Stimulated activated CD4-positive, alpha-beta T cell treated with anti-CD3 and anti-CD28 coated beads, Interleukin-12 subunit alpha, Interleukin-12 subunit beta, amount 100 ng/mL, for 24 hours (primary cell): Measurements from ENCODE around the gene ADAMTS2.

Experiments used
- DNase-seq, 2 experiments: peaks; one replicate each; pipeline ENCODE4 v3.0.0-alpha.2; 2020; ENCODE audit warnings: low read depth in 2 of 2

The ADAMTS2 gene

DNA sequence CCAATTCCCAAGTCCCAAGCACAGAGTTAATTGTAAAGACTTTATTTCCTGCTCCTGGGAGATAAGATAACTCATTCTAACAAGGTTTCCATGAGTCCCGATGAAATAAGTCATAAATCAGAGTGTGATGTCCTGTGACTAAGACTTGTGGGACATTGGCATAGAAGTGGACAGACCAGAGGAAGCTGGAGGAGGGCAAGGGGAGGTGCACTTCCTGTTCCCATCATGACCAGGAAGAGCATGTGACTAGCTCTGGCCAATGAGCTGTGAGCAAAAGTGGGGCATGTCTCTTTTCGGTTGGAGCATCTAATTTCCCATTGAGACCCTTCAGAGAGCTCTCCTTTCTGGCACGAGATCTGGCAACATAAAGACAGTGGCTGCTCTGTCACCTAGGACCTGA is 184.7 kb downstream of the ADAMTS2 start:
- no peak for DNase-seq

DNA sequence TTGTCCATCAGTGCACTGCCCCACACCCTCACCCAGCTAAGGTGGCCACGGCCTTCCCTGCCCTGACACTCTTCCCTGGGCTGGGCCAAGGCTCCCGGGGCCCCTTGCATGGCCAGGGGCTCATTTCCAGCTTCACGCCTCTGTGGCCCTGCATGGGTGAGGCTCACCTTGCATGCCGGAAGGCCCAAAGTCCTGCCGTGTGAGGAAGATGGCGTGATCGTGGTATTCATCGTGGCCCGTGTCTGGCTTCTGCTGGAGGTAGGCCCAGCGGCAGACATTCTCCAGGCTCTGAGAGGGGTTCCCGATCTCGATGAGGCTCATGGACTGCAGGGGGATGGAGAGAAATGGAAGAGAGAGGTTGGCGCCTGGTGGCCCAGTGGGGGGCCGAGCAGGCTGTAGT is 186.7 kb downstream of the ADAMTS2 start:
- no peak for DNase-seq

DNA sequence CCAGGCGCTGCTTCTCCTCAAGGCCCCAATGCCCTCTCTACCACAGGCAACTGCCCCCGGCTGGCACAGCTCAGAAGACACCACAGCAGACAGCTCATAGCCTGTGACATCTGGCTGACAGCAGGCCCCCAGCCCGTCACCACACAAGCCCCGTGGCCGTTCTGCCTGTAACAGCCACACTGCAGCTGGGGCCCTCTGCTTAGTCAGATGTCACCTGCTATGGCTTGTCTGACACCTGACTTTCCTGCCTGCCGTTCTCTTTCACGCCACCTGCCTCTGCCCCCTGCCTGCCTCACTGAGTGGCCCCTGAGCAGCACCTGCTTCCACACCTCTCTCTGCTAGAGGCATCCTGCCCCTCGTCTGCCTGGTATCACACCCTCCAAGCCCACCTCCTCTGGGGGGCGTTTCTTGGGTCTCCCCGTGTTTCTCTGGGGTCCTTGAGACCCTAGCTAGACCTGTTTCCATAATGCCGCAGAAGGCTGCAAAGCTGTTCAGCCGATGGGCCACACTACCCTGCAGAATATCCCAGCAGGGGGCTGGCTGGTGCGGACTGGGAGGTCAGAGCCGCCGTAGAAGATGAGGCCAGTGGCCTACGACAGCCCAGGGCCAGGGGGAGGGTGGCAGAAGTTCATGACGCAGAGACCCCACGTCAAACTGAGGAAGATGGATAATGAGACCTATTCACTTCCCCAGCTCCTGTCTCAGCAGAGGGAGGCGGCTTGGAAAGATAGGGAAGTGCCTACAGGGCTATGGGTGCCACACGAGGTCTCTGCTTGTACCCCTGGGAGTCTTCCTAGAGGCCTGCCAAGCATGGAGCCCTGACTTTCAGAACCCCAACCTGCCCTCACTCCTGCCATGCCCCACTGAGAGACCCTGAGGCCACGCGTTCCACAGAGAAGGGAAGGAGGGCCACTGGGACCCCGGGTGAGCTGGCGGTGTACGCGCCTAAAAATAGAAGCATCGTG is 190.0 kb downstream of the ADAMTS2 start:
- DNase-seq: no peak

DNA sequence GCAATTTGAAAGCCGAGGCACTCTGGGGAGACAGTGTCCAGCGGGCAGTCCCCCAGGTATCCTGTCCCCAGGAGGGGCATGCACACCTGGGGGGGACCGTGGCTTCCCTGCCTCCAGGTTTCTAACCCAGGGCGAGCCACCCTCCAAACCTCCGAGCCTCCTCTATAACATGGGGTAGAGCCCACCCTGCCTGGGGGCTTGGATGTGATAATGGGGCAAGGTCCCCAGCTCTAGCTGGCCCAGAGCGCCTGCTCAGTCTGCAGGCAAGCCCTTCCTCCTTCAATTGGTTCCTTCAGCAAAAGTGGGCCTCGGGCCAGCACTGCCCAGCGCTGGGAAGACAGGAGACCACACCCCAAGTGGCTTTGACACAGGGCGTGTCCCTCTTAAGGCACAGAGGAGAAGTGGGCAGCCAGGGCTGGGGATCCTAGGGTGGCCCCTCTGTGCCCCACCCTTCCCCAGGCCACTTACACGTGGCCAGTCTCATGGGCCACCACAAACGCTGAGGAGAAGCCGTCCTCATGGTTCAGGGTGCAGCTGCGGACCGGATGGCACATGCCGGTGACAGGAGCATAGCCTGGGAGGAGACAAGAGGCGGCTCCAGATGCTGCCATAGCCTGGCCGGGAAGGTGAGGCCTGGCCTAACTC is 190.8 kb downstream of the ADAMTS2 start:
- DNase-seq: no peak

DNA sequence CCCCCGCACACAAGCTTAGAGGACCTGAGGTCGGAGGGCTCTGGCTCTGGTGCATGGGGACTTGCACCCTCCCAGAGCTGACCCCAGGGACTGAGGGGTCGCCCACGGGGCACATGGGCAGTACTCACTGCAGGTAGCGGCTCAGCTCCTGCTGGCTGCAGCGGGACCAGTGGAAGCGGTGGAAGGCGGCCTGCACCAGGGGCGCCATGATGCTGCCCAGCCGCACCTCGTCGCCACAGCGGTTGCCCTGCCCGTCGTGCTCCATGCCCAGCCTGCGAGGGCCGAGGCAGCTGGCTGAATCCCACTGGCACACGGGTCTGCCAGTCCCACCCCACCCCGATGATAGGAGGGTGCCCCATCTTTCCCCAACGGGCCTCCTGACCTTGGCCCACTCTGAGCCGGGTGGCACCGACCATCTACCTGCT is 191.3 kb downstream of the ADAMTS2 start:
- no peak for DNase-seq

DNA sequence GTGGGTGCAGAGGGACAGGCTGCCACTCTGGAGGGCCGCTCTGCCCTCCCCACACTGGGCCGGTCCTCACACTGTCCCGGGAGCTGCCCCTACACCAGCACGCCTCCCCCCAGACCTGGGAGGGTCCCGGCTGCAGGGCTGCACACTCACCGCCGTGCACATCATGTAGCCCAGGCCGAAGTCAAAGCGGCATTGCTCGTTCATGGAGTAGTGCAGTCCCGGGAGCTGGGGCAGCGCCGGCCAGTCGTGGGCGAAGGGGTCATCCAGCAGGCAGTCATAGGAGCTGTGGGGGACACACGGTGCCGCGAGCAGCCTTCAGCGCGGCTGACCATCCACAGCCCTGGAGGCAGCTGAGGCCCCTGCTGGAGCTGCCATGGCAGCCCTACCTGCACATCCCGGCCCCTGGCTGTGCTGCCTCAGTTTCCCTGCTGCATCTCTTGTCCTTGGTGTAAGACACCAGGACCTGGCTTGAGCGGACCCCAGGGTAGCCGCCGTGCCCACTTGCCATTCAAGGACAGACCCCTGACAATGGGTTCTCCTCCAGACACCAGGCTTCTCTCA is 191.8 kb downstream of the ADAMTS2 start:
- no peak for DNase-seq

DNA sequence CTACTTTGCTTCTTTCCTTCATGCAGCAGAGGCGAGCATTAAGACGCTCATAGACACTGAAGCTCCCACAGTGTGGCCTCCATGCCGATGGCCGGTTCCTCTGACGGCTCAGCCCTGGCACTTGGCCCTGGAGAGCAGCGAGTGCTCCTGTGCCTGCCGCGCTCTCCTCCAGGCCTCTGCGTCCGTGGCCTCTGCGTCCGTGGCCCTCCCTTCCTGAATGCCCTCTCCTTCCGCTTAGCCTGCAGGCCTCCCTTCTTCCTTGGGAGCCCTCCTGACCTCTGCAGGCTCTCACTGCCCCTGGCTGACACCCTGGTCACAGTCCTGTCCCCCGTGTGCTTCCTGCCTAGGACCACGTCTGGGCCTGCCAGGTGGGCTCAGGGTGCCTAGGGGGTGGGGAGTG is 192.3 kb downstream of the ADAMTS2 start:
- no peak for DNase-seq

DNA sequence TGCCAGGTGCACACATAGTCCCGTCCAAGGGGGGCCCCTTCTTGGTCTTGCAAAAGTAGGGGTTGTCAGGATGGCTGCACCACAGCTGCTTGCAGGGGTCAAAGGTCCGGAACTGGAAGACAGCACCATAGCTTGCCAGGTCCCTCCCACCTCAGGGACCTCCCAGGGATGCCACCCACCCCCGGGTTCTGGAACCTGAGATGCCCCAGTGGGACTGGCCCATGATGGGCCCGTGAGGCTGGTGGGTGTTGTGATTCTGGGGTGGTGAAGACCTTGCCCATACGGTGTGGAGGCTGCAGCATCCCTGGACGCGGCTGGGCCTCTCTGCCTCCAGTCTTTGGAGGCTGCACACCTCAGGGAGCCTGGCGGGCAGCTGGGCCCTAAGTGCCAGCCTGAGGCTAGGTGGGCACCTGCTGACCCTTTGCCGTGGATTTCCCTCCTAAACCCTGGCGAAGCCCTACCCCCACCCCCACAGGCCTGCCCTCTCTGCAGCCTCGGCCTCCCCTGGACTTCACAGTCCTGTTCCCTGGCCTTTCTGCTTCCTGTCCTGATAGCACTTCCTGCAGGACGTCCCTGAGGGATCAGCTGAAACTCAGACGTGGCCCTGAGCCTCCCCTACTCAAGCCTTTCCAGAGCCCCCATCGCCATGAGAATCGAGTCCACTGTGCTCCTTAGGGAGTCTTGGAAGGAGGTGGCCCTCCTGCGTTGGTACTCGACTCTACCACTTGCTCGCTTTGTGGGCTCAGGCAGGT is 192.9 kb downstream of the ADAMTS2 start:
- DNase-seq: no peak

DNA sequence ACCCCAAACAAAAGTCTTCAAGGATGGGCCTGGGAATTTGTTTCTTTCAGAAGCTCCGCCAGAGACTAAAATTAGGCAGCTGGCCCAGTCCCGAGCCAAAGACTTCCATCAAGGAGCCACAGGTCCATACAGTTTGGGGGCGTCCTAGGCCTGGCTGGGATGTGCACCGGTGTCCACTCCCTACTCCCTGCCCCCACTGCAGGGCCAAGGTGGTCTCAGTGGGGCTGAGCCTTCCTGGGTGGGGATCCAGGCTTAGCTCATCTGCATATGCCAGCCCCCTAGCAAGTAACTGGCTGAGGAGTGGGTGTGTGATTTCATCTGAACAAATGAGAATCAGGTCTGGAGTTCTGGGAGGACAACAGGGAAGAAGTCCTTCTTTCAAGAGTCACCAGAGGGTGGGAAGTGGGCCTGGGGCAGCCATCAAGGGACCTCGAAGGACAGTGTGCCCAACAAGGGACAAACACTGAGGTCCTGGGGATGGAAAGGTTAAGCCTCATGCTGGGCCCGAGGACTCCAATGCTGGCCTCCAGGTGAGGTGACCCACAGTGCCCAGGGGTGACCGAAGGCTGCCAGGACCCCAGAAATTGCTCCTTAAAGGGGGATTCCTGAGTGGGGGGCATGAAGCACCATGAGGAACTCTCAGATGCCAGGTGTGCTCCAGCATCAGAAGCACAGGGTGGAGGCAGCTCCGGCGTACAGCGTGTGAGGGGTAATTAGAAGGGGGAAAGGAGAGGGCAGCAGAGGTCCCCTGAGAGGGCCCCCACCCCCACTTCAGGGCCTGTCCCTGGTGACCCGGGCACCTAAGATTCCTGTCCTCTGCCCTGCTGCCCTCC is 193.8 kb downstream of the ADAMTS2 start:
- DNase-seq: no peak

DNA sequence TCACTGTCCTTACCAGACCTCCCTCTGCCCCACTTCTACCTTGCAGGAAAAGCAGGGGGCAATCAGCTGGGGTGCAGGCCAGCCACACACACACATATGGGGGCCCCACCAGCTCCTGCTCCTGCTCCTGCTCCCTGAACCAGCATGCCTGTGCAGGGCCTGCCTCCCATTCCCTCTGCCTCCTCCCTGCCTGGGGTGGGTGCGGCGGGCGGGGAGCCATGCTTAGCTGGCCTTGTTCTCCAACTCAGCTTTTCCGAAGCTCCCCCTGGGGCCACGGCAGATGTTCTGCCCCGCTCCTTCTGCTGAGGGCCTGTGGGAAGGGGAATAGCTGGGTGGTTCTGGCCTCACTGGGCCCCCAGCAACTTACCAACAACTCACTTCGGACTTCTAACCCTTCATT is 195.2 kb downstream of the ADAMTS2 start:
- no peak for DNase-seq

DNA sequence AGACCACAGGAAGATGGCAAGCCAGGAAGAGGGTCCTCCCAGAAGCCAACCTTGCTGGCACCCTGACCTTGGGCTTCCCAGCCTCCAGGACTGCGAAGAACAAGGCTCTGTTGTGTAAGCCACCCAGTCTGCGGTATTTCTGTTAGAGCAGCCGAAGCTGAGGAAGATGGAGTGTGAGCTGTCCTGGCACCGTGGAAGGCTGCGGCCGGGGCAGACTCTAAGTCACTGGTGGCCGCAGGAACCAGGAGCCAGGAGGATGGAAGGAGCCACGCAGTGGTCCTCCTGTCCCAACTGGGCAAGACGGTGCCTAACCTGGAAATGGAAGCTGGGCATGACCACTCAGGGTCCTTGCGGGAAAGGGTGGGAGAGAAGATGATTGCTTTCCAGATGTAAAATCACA is 196.0 kb downstream of the ADAMTS2 start:
- DNase-seq: no peak

DNA sequence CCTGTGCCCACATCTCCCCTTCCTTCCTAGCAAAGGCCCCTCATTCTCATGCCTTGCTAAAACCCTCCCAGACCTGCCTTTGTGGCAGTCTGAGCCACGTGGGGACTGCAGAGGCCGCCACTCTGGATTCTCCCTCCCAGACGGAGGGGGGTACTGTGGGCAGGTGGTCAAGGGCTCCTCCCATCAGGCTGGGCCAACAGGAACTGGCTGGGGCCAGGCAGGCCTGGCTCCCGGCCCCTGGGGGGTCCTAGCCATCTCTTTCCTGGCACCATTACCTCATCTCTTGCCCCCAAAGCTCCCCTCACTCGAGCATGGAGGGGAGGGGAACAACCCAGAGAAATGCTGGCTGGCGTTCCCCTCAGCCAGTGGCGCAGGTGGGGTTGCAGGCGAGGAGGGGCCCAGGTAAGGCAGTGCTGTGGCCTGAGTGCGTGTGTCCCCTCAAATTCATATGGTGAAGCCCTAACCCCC is 196.5 kb downstream of the ADAMTS2 start:
- no peak for DNase-seq

DNA sequence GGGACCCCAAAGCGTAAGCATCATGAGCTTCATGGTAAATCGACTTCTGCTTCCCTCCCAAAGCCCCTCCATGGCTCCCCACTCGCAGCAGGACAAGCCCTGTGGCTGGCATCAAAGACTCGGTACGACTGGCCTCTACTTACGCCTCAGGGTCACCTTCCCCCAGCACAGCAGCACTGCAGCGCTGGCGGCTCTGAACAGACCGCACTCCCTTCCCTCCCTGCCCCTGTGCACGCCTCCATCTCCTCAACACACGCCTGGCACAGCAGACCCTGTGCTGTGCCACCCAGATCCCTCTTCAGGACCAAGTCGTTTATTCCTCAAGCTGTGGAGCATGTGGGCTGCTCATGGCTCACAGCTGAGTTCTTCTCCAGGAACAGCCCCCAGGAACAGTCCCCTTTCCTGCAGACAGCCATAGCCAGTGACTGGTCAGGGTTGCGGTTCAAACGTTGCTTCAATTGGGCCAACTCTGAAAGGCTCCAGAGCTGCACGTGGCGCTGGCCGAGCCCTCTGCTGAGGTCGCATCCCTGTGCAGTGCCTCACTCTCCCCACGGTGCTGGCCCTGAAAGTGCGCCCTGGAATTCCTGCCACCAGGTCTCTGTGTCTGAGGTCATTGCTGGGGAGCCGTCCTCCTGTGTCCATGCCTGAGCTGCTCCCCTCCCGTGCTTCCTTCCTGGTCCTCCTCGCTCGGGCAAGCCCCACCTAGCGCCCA is 197.1 kb downstream of the ADAMTS2 start:
- no peak for DNase-seq

DNA sequence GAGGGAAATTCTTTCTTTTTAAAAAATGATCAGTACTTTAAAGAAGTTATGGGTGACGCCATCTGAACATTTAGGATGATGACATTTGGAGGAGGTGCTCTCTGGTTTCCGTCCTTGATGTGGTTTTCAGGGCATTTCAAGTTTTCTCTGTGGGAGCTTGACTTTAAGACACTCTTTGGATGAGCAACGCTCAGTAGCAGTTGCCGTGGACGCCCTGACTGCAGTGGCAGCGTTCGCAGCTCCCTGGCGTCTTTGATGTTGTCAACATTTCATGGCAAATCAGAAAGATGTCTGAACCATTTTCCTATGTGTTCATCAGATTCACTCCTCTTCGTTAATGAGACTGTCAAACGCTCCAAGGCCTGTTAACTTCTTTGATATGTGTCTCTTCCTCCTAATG is 199.0 kb downstream of the ADAMTS2 start:
- peak; percentile 31 to 34 for DNase-seq

DNA sequence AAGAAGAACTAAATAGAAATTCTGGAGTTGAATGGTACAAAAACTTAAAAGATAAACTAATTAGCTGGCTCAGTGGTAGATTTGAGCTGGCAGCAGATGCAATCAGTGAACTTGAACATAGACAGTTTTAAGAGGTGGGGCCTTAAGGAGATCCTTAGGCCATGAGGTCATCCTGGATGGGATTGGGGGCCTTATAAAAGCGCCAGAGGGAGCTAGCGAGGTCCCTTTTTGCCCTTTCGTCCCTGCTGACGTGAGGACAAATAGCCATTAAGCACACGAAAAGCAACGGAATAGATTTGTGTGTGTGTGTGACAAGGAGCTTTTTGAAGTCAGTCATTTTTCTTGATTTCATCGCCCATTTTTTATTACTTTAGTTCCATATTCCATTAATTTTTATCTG is 201.8 kb downstream of the ADAMTS2 start:
- no peak for DNase-seq

DNA sequence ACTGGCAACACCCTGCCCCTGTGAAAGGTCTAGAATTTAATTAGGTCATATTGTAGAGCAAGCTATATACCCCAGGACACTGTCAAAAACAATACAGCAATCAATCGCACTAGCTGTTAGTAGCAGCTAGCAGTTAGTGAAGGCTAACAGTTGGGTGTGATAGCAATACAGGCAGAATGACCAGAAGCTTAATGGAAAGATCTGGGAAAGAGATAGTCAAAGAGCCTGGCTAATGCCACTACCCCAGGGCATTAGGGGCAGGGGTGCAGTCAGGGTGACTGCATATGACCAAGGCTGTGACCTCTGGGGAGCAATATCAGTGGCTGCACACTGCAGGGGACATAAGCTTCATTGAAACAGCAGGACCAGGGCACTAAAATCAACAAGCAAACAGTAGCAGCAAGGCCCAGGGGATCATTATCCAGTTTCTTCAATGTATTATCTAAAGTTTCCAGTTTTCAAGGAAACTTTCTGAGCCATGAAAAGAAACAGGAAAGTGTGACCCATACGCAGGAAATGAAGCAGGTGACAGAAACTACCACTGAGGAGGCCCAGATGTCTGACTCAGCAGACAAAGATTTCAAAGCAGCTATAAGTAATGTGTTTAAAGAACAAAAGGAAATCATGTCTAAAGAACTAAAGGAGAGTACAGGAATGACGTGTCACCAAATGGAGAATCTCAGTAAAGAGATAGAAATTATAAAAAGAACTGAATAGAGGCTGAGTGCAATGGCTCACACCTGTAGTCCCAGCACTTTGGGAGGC is 202.6 kb downstream of the ADAMTS2 start:
- DNase-seq: peak in 1 of 2 experiments; percentile 17

DNA sequence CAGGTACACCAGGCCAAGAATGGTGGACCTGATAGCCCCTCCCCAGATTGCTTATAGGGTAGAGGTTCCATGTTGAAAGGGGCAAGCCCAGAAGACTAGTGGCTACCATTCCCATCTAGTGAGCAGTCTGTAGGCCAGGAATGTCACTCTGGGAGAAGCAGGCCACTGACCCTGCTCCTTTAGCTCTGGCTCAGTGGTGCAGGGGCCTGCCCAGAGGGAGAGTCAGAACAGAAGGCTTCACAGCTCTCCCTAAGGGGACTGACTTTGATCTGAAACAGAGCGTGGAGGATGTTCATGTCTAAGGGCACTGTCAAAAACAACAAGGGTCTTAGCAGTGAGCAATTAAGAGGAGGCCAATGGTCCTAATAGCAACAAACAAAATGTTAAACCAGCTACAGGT is 203.4 kb downstream of the ADAMTS2 start:
- DNase-seq: no peak

DNA sequence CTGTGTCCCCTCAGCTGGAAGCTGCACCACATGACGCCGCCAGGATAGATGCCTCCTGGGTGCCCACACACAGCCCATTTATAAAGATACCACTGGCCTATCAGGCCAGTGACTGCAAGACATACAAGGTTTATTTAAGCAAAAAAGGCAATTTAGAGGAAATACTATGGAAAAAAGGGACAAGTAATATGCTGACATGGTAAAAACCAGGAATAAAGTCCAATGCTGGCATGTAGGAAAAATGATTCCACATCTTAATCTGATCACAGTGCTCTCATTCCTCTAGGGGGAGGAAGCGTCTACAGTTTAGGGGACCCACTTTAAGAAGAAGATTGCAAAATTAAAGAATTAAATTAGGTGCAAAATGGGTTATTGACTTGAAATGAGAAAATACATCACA is 205.0 kb downstream of the ADAMTS2 start:
- DNase-seq: no peak

DNA sequence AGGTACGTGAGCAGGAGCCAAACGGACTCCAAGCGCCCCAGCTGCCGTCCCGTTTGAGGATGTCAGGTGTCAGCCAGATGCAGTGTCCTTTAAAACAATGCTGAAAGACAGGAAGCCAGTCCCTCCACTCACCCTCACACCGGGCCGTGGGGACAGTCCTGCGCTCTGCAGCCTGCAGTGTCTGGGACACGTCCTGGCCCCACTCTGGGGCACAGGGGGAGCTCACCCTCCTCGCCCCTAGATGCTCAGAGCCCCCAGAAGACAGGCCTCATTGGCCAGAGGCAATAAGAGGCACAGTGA is 205.4 kb downstream of the ADAMTS2 start:
- DNase-seq: no peak
